ENCODE results near the gene ABCF2. TPM values are rescaled to one million over a fixed set of nuclear protein-coding genes. Genes with fewer than 3 reads are reported as not detected.

The ABCF2 gene
- total and polyA plus RNA-seq, 2 donors (not counting 1 experiment from before 2014, with no cell fraction given): 16.1 to 30.2 TPM

GRCh38 chr7:151192002-151192539 is 34.9 kb downstream of the ABCF2 start:
- Histone ChIP-seq H3K4me1 (ENCODE audit: control insufficient read depth in 2 of 2, insufficient read depth in 2 of 2, low read length in 2 of 2) (no peaks in the 10 kb centered on the region), H3K9me3 (ENCODE audit: control extremely low read depth in 1 of 3, control insufficient read depth in 2 of 3, insufficient read depth in 1 of 3, low read length in 2 of 3) (no peaks in the 10 kb centered on the region), H3K79me2 (ENCODE audit: control insufficient read depth, insufficient read depth, low read length) (no peaks in the 10 kb centered on the region), H4K20me1 (ENCODE audit: control insufficient read depth, insufficient read depth, low read length, poor library complexity, severe bottlenecking) (no peaks in the 10 kb centered on the region), H3K27ac (ENCODE audit: low read length in 2 of 2) (no peak overlapping the region), H2AFZ (ENCODE audit: insufficient read depth, low read depth, low read length, poor library complexity, severe bottlenecking) (no peak overlapping the region), H3K4me3 (ENCODE audit: control extremely low read depth in 1 of 5, extremely low read depth in 1 of 5, insufficient read depth in 1 of 5, low read depth in 2 of 5, low read length in 4 of 5) (no peak overlapping the region), H3K36me3 (replicated peaks in 1 of 2; ENCODE audit: control extremely low read depth in 1 of 2, control insufficient read depth in 1 of 2, extremely low read depth in 1 of 2, insufficient read depth in 2 of 2, low read length in 1 of 2) (no peaks in the 10 kb centered on the region), H3K4me2 (replicated peaks; ENCODE audit: low read depth, low read length, poor library complexity, severe bottlenecking) (no peak overlapping the region), H3K9ac (ENCODE audit: low read length) (no peak overlapping the region), H3K27me3 (replicated peaks in 1 of 4; ENCODE audit: control extremely low read depth in 1 of 4, control insufficient read depth in 3 of 4, insufficient read depth in 4 of 4, low read length in 3 of 4) (peaks cover 0 to 15% (median 0%) of the 10 kb centered on the region in 4 experiments)
- 97% methylated on average over 18 of the region's 23 CpGs for WGBS (ENCODE audit: insufficient coverage)
- H3K4me1 Mint-ChIP-seq: peaks cover 4% of the 10 kb centered on the region
- intact Hi-C loops (cut with micrococcal nuclease): no loop called here
- TF ChIP-seq EZH2 (IDR thresholded peaks at IDR 0.05; ENCODE audit: borderline replicate concordance, insufficient read depth, low read depth, low read length, poor library complexity, severe bottlenecking): no peak
- TF ChIP-seq, protein P1, sequence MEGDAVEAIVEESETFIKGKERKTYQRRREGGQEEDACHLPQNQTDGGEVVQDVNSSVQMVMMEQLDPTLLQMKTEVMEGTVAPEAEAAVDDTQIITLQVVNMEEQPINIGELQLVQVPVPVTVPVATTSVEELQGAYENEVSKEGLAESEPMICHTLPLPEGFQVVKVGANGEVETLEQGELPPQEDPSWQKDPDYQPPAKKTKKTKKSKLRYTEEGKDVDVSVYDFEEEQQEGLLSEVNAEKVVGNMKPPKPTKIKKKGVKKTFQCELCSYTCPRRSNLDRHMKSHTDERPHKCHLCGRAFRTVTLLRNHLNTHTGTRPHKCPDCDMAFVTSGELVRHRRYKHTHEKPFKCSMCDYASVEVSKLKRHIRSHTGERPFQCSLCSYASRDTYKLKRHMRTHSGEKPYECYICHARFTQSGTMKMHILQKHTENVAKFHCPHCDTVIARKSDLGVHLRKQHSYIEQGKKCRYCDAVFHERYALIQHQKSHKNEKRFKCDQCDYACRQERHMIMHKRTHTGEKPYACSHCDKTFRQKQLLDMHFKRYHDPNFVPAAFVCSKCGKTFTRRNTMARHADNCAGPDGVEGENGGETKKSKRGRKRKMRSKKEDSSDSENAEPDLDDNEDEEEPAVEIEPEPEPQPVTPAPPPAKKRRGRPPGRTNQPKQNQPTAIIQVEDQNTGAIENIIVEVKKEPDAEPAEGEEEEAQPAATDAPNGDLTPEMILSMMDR (IDR thresholded peaks at IDR 0.05): no peak
- ChIA-PET CTCF (interaction anchor here (0.7 kb wide), 1 partner anchor 68 kb away, joined by 3 read pairs; no protein-coding TSS in a partner anchor), POLR2A (interaction anchor here (0.6 kb wide), 1 partner anchor 17 kb away, joined by 6 read pairs; no protein-coding TSS in a partner anchor)
- no peak overlapping the region for H3K4me3 Mint-ChIP-seq
- no peak for ATAC-seq (ENCODE audit: low read depth)
- peaks cover 18% of the 10 kb centered on the region for H3K27me3 Mint-ChIP-seq
- H3K9me3 Mint-ChIP-seq (ENCODE audit: insufficient read depth): no peaks in the 10 kb centered on the region
- no peak for DNase-seq
- H3K27ac Mint-ChIP-seq: no peak overlapping the region

GRCh38 chr7:151191544-151191943 is 35.5 kb downstream of the ABCF2 start:
- Mint-ChIP-seq H3K9me3 (ENCODE audit: insufficient read depth) (no peaks in the 10 kb centered on the region), H3K4me3 (no peak overlapping the region), H3K4me1 (peaks cover 4% of the 10 kb centered on the region), H3K27me3 (peaks cover 21% of the 10 kb centered on the region), H3K27ac (no peak overlapping the region)
- Histone ChIP-seq H3K4me3 (ENCODE audit: control extremely low read depth in 1 of 5, extremely low read depth in 1 of 5, insufficient read depth in 1 of 5, low read depth in 2 of 5, low read length in 4 of 5) (no peak overlapping the region), H3K79me2 (ENCODE audit: control insufficient read depth, insufficient read depth, low read length) (no peaks in the 10 kb centered on the region), H3K9me3 (ENCODE audit: control extremely low read depth in 1 of 3, control insufficient read depth in 2 of 3, insufficient read depth in 1 of 3, low read length in 2 of 3) (no peaks in the 10 kb centered on the region), H4K20me1 (ENCODE audit: control insufficient read depth, insufficient read depth, low read length, poor library complexity, severe bottlenecking) (no peaks in the 10 kb centered on the region), H3K27me3 (replicated peaks in 1 of 4; ENCODE audit: control extremely low read depth in 1 of 4, control insufficient read depth in 3 of 4, insufficient read depth in 4 of 4, low read length in 3 of 4) (peaks cover 0 to 15% (median 0%) of the 10 kb centered on the region in 4 experiments), H3K4me1 (ENCODE audit: control insufficient read depth in 2 of 2, insufficient read depth in 2 of 2, low read length in 2 of 2) (no peaks in the 10 kb centered on the region), H3K27ac (ENCODE audit: low read length in 2 of 2) (no peak overlapping the region), H3K9ac (ENCODE audit: low read length) (no peak overlapping the region), H3K36me3 (replicated peaks in 1 of 2; ENCODE audit: control extremely low read depth in 1 of 2, control insufficient read depth in 1 of 2, extremely low read depth in 1 of 2, insufficient read depth in 2 of 2, low read length in 1 of 2) (no peaks in the 10 kb centered on the region), H2AFZ (ENCODE audit: insufficient read depth, low read depth, low read length, poor library complexity, severe bottlenecking) (no peak overlapping the region), H3K4me2 (replicated peaks; ENCODE audit: low read depth, low read length, poor library complexity, severe bottlenecking) (no peak overlapping the region)
- intact Hi-C loops (cut with micrococcal nuclease): no loop called here
- no peak for DNase-seq
- TF ChIP-seq, protein P1 (IDR thresholded peaks at IDR 0.05): no peak
- no peak for TF ChIP-seq EZH2 (IDR thresholded peaks at IDR 0.05; ENCODE audit: borderline replicate concordance, insufficient read depth, low read depth, low read length, poor library complexity, severe bottlenecking)
- no peak for ATAC-seq (ENCODE audit: low read depth)
- ChIA-PET POLR2A (interaction anchor here (0.6 kb wide), 1 partner anchor 18 kb away, joined by 6 read pairs; no protein-coding TSS in a partner anchor), CTCF (interaction anchor here (0.7 kb wide), 1 partner anchor 68 kb away, joined by 3 read pairs; no protein-coding TSS in a partner anchor)
- 94% methylated on average over 11 of the region's 12 CpGs for WGBS (ENCODE audit: insufficient coverage)
